G401.6 (cell line): ENCODE data around the gene RIPK4.

Experiments used
- FAIRE-seq: peaks from 2 replicates; lab custom pipeline; 2012; peaks lifted over from hg19 to GRCh38; lab: Jason Lieb, UNC

The RIPK4 gene

GRCh38 chr21:41691205-41692184 lies 75.4 kb downstream of the RIPK4 start:
- FAIRE-seq, result no peak
